ENCODE measurements around the gene HNF1A.

Gene HNF1A

DNA sequence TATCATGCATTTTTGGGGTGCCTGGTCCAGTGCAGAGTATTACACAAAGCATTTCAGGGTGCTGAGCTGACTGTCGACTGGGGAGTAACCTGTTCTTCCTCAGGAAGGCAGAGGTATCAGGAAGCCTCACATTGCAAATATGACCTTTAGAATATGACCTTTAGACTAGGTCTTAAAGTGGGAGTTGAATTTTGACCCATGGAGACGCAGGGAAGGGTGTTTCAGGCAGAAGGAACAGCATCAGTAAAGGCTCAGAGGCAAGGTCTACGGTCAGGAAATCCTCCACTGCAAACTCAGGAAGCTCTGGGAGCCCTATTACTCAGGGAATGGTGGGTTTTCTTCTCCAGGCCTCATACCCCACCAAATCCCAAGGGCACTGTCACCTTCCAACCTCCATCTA is 11.3 kb downstream of the HNF1A start:
- no peak for DNase-seq

DNA sequence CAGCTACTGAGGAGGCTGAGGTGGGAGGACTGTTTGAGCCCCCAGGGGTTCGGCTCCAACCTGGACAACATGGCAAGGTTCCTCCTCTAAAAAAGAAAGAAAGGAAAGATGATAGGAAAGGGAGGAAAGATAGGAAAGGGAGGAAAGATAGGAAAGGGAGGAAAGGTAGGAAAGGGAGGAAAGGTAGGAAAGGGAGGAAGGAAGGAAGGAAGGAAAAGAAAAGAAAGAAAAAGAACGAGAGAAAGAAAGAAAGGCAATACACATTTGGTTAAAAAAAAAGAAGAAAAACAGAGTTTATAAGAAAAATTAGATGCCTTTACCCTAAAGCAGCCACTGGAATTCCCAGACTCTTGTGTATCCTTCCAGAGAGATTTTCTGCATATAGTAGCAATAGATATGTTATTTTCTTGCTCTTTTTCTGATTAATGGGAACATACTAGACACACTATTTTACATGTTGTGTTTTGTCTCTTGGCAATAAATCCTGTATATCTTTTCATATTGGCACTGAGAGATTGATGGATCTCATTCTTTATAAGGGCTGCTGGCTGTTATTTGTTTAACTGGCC is 12.2 kb downstream of the HNF1A start:
- DNase-seq = no peak

DNA sequence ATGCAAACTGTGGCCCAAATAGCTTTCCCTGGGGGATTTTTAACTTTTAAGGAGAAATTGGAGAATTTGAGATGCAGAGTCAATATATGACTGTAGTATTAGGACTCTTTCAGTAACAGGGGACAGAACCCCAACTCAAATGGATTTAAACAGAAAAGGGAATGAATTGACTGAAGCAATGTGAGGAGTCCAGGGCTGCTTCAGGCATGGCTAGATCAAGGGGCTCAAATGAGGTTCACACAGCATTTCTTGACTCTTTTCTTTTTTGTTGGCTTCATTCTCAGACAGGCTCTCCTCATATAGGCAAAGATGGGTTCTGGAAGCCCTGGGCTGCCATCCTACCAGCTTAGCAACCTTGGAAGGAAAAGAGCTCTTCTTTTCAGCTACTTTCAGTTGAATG is 13.6 kb downstream of the HNF1A start:
- no peak for DNase-seq

DNA sequence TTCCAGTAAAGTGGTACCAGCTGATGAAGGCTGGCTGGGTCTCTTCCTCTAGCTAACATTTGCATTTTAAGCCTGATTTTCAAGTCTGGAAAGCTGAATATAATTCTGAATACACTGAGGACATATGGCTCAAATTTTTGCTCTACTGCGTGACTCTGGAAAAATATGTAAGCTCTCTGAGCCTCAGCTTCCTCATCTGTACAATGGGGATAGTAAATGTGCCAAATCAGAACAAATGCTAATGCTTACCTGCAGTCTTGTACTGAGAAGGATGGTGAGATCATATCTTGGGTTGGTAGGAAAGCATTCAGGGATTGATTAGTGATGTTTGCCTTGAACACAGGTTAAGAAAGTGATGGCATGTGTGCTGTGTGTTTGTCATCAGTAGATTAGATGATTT is 14.6 kb downstream of the HNF1A start:
- DNase-seq = no peak

DNA sequence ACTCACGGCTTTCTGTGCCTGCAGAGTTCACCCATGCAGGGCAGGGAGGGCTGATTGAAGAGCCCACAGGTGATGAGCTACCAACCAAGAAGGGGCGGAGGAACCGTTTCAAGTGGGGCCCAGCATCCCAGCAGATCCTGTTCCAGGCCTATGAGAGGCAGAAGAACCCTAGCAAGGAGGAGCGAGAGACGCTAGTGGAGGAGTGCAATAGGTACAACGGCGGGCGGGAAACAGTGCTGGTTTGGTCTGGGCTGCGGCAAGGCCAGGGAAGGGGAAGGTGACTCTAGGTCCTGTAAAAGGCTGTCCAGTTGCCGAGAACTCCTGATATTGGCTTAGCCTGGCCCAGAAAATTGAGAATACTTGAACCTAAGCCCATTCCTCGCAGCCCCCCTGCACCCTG is 15.2 kb downstream of the HNF1A start:
- DNase-seq = no peak

DNA sequence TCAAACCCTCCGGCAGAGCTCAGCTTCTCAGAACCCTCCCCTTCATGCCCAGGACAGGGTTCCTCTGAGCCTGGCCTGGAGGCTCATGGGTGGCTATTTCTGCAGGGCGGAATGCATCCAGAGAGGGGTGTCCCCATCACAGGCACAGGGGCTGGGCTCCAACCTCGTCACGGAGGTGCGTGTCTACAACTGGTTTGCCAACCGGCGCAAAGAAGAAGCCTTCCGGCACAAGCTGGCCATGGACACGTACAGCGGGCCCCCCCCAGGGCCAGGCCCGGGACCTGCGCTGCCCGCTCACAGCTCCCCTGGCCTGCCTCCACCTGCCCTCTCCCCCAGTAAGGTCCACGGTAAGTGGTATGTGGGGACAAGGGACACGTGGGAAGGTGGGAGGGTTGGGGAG is 15.7 kb downstream of the HNF1A start:
- no peak for DNase-seq

DNA sequence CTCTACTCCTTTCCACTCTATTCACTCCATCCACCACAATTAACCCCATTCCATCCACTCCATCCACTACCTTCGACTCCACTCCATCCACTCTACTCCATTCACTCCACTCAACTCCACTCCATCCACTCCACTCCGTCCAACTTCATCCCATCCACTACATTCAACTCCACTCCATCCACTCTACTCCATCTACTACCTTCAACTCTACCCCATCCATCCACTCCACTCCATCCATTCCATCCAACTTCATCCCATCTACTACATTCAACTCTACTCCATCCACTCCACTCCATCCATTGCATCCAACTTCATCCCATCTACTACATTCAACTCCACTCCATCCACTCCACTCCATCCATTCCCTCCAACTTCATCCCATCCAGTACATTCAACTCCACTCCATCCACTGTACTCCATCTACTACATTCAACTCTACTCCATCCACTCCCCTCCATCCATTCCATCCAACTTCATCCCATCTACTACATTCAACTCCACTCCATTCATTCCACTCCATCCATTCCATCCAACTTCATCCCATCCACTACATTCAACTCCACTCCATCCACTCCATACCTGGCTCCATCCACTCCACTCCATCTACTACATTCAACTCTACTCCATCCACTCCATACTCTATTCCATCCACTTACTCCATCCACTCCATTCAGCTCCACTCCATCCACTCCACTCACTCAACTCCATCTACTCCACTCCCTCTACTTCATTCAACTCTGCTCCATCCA is 16.4 kb downstream of the HNF1A start:
- no peak for DNase-seq

DNA sequence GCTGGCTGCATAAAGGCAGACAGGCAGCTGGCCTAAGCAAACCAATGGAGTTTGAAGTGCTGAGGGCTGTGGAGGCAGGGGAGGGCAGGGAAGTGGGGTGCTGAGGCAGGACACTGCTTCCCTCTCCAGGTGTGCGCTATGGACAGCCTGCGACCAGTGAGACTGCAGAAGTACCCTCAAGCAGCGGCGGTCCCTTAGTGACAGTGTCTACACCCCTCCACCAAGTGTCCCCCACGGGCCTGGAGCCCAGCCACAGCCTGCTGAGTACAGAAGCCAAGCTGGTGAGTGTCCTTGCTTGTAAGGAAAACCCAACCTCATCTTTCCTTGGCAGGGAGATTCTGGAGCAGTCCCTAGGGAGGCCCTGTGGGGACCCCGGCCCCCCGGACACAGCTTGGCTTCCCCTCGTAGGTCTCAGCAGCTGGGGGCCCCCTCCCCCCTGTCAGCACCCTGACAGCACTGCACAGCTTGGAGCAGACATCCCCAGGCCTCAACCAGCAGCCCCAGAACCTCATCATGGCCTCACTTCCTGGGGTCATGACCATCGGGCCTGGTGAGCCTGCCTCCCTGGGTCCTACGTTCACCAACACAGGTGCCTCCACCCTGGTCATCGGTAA is 17.9 kb downstream of the HNF1A start:
- DNase-seq = no peak

DNA sequence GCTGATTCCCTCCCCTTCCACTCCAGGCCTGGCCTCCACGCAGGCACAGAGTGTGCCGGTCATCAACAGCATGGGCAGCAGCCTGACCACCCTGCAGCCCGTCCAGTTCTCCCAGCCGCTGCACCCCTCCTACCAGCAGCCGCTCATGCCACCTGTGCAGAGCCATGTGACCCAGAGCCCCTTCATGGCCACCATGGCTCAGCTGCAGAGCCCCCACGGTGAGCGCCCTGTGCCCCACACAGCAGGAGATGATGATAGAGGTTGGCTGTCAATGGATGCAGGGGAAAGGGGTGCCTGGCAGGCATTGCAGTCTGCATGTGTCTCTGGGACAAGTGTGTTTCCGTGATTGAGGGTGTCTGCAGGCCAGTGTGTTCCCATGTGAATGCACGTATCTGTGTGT is 19.1 kb downstream of the HNF1A start:
- no peak for DNase-seq

DNA sequence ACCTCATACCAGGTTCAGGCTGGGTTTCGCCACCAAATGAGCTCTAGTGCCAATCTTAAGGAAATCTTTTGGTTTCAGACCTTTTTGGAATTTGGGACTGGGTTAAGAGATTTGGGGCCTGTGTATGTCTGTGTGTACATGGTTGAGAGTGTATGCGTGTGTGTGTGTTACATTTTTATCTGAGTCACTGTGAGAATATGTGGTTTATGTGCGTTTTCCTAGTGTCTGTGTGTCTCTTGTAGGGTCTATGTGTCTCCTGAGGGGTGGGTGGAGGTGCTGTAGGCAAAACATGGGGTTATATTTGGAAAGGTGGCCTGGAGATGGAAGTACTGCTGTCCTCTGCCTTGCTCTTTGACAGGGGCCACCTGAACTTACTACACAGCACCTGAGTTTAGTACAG is 20.1 kb downstream of the HNF1A start:
- DNase-seq = no peak

DNA sequence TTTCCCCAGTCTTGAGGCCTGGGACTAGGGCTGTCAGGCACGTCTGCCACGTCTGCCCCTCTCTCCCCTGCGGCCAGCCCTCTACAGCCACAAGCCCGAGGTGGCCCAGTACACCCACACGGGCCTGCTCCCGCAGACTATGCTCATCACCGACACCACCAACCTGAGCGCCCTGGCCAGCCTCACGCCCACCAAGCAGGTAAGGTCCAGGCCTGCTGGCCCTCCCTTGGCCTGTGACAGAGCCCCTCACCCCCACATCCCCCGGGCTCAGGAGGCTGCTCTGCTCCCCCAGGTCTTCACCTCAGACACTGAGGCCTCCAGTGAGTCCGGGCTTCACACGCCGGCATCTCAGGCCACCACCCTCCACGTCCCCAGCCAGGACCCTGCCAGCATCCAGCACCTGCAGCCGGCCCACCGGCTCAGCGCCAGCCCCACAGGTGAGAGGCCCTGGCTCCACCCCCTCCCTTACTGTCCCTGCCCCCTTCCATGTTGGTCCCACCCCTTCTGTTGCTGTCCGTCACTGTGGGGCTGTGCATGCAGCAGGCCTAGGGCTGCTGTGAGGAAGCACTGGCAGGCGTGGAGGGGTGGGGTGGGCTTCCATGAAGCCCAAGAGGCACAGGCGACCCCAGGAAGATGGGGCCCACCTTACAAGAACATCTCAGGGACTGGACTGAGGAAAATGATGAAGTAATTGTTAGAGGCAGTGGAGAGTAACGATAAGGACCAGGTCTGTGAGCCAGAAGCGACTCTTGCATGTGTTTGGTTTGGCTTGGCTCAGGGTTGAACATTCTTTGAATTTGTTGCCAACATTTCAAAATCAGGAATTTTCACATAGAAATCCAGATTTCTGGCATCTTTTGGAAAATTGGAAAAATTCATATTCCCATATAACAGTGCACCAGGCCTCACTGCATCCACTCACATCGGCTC is 21.1 kb downstream of the HNF1A start:
- no peak for DNase-seq

DNA sequence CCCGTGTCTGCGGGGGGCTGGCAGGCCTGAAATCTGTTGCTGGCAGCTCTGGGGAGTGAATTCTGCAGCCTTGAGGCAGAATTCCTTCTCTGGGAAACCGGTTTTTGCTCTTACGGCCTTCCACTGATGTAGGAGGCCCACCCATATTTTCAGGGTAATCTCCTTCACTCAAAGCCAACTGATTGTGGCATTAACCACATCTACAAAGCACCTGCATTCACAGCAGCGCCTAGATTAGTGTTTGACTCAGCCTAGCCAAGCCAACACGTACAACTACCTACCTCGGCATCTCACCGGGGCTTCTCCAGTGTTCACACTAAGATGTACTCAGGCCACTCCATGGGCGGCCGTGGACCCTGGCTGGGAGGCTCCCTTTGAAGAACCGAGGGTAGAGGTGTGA is 22.2 kb downstream of the HNF1A start:
- DNase-seq = no peak

DNA sequence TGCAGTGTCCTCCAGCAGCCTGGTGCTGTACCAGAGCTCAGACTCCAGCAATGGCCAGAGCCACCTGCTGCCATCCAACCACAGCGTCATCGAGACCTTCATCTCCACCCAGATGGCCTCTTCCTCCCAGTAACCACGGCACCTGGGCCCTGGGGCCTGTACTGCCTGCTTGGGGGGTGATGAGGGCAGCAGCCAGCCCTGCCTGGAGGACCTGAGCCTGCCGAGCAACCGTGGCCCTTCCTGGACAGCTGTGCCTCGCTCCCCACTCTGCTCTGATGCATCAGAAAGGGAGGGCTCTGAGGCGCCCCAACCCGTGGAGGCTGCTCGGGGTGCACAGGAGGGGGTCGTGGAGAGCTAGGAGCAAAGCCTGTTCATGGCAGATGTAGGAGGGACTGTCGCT is 22.7 kb downstream of the HNF1A start:
- DNase-seq = no peak

DNA sequence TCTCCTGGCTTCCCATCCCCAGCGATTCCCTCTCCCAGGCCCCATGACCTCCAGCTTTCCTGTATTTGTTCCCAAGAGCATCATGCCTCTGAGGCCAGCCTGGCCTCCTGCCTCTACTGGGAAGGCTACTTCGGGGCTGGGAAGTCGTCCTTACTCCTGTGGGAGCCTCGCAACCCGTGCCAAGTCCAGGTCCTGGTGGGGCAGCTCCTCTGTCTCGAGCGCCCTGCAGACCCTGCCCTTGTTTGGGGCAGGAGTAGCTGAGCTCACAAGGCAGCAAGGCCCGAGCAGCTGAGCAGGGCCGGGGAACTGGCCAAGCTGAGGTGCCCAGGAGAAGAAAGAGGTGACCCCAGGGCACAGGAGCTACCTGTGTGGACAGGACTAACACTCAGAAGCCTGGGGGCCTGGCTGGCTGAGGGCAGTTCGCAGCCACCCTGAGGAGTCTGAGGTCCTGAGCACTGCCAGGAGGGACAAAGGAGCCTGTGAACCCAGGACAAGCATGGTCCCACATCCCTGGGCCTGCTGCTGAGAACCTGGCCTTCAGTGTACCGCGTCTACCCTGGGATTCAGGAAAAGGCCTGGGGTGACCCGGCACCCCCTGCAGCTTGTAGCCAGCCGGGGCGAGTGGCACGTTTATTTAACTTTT is 23.6 kb downstream of the HNF1A start:
- DNase-seq = no peak

DNA sequence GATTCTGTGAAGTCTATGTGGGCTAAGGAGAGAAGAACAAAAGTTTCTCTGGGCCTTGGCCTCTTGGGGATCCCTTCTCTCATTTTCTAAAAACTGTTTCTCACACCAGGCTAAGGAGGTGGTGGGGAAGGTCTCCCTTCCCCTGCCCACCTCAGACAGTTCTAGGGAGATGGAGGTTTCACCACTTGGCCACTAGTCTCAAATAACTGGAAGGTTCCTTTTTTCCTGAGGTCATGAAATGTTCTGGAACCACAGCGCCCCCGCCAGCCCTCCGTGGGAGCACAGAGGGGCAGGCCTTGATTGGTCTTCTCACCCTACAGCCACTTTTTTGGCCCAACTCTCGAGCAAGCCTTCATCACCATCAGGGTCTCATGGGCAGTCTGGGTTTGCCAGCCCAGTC is 25.3 kb downstream of the HNF1A start:
- no peak for DNase-seq

DNA sequence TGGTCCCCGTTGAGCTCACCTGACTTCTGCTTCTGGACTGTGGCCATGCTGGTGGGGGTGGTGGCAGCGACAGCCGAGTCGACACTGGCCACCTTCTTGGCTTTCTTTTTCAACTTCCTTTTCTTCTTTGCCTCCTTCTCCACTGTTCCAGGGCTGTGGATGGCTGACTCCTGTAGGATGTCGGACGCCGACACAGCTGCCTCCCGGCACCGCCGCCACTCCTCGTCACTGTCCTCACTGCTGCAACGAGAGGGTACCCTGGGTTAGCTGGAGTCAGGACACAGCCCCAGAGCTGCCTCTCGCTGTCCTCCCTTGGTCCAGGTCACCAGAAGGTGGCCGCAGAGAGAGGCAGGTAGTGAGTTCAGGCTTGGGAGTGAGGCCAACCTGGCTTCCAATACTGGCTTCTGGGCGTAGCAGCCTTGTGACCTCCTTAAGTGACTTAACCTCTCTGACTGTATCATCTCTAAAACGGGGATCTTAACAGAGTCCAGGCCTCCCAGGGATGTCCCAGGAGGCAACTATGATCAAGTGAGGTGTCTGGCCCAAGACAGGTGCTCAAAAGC is 26.0 kb downstream of the HNF1A start:
- no peak for DNase-seq

DNA sequence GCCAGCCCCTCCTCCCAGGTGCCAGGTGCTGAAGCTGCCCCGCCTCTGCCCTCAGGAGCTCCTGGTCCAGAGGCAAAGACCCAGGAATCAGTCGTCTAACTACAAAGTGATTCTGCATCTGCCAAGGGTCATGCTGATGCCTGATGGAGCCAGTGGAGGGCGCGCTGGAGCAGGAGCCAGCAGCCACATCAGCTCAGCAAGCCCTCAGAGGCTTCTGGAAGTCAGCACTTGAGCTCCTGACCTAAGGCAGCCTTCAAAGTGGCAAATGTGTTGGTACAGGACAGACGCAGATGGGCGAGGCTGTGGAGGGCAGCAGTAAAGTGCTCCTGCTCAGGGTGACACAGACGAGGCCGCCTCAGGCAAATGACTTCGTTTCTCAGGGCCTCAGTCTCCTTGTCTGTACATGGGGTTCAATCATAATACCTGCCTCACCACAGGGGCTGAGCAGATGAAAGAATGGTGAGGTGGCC is 27.0 kb downstream of the HNF1A start:
- no peak for DNase-seq

DNA sequence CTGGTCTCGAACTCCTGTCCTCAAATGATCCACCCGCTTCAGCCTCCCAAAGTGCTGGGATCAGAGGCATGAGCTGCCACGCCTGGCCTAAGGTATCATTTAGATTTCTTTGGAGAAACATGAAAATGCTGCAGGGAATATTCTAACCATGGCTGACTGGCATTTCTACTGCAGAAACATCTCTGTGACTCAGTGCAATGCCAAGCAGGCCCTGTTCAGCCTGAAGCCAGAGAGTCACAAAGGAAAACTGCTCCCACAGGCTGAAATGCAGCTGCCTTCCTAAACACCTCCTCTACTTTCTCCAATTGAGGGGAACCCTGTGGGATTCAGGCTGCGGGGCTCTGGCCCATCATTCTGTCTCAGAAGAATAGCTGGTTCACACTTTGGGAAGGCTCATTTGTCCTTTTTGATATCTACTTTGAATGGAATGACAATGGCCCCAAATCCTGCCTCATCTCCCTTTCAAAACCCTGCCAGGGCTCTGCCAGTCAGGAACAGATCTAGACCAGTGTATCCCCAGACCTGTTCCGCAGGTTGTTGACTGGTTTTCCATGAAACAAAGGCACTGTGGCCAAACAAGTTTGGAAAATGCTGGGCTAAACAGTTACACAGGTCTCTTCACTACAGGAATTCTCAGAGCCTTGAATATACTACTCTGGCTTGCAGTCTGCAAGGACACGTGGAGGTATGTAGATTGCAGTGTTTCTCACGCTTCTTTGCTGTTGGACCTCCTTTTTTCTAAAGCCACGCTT is 30.2 kb downstream of the HNF1A start:
- DNase-seq = no peak

DNA sequence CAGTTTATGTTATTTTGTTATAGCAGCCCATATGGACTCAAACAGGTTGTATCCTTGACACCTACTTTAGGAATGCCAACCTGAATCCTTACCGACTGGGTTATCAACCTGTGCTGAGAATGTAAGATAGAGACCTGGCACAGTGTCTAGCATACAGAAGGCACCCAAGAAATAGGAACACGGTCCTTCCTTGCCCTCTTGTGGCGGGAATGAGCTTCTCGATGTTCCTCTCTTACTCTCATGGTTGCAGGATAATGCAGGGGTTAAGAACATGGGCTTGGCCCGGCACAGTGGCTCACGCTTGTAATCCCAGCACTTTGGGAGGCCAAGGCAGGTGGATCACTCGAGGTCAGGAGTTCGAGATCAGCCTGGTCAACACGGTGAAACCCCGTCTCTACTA is 31.4 kb downstream of the HNF1A start:
- DNase-seq = no peak

DNA sequence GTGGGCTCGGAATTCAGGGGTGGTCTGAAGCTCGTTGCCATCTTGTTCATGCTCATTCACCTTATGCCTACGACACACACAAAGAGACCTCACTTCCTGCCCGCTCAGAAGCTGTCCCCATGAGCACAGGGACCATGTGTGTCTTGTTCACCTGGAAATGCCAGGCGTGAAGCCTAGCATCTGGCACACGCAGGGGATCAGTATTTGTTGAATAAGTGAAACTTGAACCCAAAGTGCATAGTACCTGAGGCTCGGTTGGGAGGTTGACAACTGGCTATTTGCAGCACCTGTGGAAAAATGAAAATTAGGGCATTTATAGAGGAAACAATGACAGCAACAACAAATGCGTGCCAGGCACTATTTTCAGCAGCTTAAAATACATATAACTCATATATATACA is 32.5 kb downstream of the HNF1A start:
- no peak for DNase-seq

DNA sequence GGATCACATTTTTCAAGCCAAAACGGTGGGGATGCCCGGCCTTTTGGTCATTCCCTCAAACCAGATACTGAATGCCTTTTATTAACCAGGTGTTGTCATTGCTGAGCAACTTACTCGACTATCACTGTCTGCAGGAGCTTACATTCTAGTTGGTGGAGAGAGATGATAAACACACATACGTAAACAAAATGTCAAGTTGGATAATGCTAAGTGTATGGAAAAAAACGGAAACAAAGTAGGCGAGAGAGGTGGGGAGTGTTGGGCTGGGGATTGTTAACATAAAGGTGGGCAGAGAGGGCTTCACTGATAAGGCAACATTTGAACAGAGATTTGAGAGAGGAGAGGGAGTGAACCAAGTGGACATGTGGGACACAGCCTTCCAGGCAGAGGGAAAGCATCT is 33.5 kb downstream of the HNF1A start:
- no peak for DNase-seq

DNA sequence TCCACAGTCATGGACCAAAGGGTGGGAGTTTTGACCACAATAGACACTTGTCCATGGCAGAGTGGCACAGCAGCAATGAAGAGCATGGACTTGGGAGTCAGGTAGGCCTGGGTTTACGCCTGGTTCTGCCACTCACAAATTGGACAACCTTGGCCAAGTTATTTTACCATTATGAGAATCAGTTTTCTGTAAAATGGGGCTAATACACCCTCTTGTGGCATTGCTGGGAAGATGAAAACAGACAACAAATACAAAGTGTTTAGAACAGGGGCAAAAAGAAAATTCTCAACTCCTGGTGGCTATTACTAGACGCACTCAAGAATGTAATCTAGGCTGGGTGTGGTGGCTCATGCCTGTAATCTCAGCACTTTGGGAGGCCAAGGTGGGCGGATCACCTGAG is 35.4 kb downstream of the HNF1A start:
- no peak for DNase-seq
